Loucy (cell line): ENCODE data around the gene ACTC1.

ENCODE experiments used
- H2AFZ ChIP-seq: fragments of 200-600 bp; sonication (generic); 2 replicates; pipeline ENCODE4 v1.6.0; 2016; ENCODE audit warnings: antibody characterized with exemption, mild to moderate bottlenecking, low read length, moderate library complexity
- H3F3A ChIP-seq: fragments of 200-600 bp; 2 replicates; pipeline ENCODE4 v1.6.0; 2016; ENCODE audit warnings: antibody characterized with exemption, low read depth, mild to moderate bottlenecking
- H3K27me3 ChIP-seq: fragments of 200-600 bp; sonication (generic); 2 replicates; pipeline ENCODE4 v1.6.1; 2014; ENCODE audit warnings: low read length, mild to moderate bottlenecking; ENCODE audit not compliant: insufficient read depth, poor library complexity, severe bottlenecking
- H3K36me3 ChIP-seq: fragments of 200-600 bp; sonication (generic); 2 replicates; pipeline ENCODE4 v1.6.1; 2016; ENCODE audit warnings: low read length; ENCODE audit not compliant: insufficient read depth
- H3K4me1 ChIP-seq: fragments of 200-600 bp; sonication (generic); 2 replicates; pipeline ENCODE4 v1.5.1; 2014; ENCODE audit warnings: low read length, mild to moderate bottlenecking; ENCODE audit not compliant: insufficient read depth, poor library complexity, severe bottlenecking
- H3K4me2 ChIP-seq: fragments of 200-600 bp; sonication (generic); 2 replicates; pipeline ENCODE4 v1.6.0; 2014; ENCODE audit warnings: antibody characterized with exemption, low read length, low read depth, mild to moderate bottlenecking; ENCODE audit not compliant: poor library complexity, severe bottlenecking
- H3K4me3 ChIP-seq: fragments of 200-600 bp; sonication (generic); 2 replicates; pipeline ENCODE4 v1.5.1; 2014; ENCODE audit warnings: low read length, mild to moderate bottlenecking, mixed read lengths; ENCODE audit not compliant: poor library complexity, severe bottlenecking
- H3K79me2 ChIP-seq: fragments of 200-600 bp; sonication (generic); 2 replicates; pipeline ENCODE4 v1.6.1; 2014; ENCODE audit warnings: low read length; ENCODE audit not compliant: insufficient read depth
- H3K9ac ChIP-seq: fragments of 200-600 bp; sonication (generic); 2 replicates; pipeline ENCODE4 v1.6.0; 2014; ENCODE audit warnings: mild to moderate bottlenecking, low read depth, low read length, moderate library complexity; ENCODE audit not compliant: poor library complexity, severe bottlenecking
- H3K9me2 ChIP-seq: fragments of 200-600 bp; sonication (generic); replicated peaks from 2 replicates; pipeline ENCODE4 v1.6.1; 2016; ENCODE audit warnings: low read depth, low read length, mixed read lengths
- H3K9me3 ChIP-seq: fragments of 200-600 bp; sonication (generic); 2 replicates; pipeline ENCODE4 v1.6.1; 2014; ENCODE audit warnings: mild to moderate bottlenecking, antibody characterized with exemption, low read length, low read depth; ENCODE audit not compliant: insufficient read depth
- H4K20me1 ChIP-seq: fragments of 200-600 bp; sonication (generic); 2 replicates; pipeline ENCODE4 v1.6.0; 2014; ENCODE audit warnings: antibody characterized with exemption, low read length, mild to moderate bottlenecking; ENCODE audit not compliant: insufficient read depth, poor library complexity, severe bottlenecking
- EZH2phosphoT487 ChIP-seq: fragments of 200-600 bp; IDR thresholded peaks from 2 replicates; pipeline ENCODE4 v1.6.1; 2018; ENCODE audit warnings: antibody characterized with exemption, mild to moderate bottlenecking, moderate library complexity, borderline replicate concordance
- TF ChIP-seq, protein P1 (sequence below): fragments of 200-600 bp; sonication (generic); conservative IDR thresholded peaks from 2 replicates; pipeline ENCODE4 v1.5.1; 2014; ENCODE audit warnings: mild to moderate bottlenecking, antibody characterized with exemption, low read length

ACTC1 gene

DNA sequence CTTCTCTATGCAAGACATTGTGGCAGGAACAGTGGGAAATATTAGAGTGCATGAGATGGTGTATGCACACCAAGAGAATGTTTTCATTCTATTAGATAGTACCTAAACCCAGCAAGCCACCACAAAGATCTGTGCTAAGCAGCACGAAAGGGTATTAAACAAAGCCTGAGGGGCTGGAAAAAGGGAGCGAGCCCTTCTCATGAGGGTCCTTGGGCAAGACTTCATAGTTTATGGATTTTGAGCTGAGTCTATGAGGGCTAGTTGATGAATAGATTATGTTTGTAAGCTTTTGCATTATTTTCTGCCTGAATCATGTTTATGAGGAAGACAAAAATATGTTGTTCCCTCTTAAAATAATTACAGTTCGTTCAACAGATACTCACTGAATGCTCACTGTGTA, 9.4 kb upstream of the ACTC1 start:
- H3K9me2 ChIP-seq: no peaks in the 10 kb centered on the region
- H3K79me2 ChIP-seq: no peaks in the 10 kb centered on the region
- H3K36me3 ChIP-seq: no peaks in the 10 kb centered on the region

GRCh38 chr15:34804113-34804512, 8.8 kb upstream of the ACTC1 start:
- Histone ChIP-seq H3K4me3 (no peak overlapping the region), H3K27me3 (no peaks in the 10 kb centered on the region), H3K9me2 (no peaks in the 10 kb centered on the region), H3K4me2 (no peak overlapping the region), H3K4me1 (no peaks in the 10 kb centered on the region), H4K20me1 (no peaks in the 10 kb centered on the region), H2AFZ (no peak overlapping the region), H3F3A (no peaks in the 10 kb centered on the region), H3K9me3 (no peaks in the 10 kb centered on the region), H3K9ac (no peak overlapping the region), H3K79me2 (no peaks in the 10 kb centered on the region), H3K36me3 (no peaks in the 10 kb centered on the region)
- TF ChIP-seq, protein P1, sequence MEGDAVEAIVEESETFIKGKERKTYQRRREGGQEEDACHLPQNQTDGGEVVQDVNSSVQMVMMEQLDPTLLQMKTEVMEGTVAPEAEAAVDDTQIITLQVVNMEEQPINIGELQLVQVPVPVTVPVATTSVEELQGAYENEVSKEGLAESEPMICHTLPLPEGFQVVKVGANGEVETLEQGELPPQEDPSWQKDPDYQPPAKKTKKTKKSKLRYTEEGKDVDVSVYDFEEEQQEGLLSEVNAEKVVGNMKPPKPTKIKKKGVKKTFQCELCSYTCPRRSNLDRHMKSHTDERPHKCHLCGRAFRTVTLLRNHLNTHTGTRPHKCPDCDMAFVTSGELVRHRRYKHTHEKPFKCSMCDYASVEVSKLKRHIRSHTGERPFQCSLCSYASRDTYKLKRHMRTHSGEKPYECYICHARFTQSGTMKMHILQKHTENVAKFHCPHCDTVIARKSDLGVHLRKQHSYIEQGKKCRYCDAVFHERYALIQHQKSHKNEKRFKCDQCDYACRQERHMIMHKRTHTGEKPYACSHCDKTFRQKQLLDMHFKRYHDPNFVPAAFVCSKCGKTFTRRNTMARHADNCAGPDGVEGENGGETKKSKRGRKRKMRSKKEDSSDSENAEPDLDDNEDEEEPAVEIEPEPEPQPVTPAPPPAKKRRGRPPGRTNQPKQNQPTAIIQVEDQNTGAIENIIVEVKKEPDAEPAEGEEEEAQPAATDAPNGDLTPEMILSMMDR: no peak
- no peak for TF ChIP-seq EZH2phosphoT487

More for the DNA sequence above, 9.4 kb upstream of the ACTC1 start:
- Histone ChIP-seq H3F3A (no peaks in the 10 kb centered on the region), H3K4me2 (no peak overlapping the region), H2AFZ (no peak overlapping the region), H3K27me3 (no peaks in the 10 kb centered on the region), H4K20me1 (no peaks in the 10 kb centered on the region), H3K9ac (no peak overlapping the region), H3K4me3 (no peak overlapping the region), H3K9me3 (no peaks in the 10 kb centered on the region), H3K4me1 (no peaks in the 10 kb centered on the region)
- TF ChIP-seq, protein P1: no peak
- TF ChIP-seq EZH2phosphoT487: no peak

- Histone ChIP-seq H3K9me3 (no peaks in the 10 kb centered on the region), H3K9me2 (no peaks in the 10 kb centered on the region), H4K20me1 (no peaks in the 10 kb centered on the region), H3K9ac (no peak overlapping the region), H3K4me3 (no peak overlapping the region), H3K4me1 (no peaks in the 10 kb centered on the region), H3K4me2 (no peak overlapping the region), H2AFZ (no peak overlapping the region), H3K36me3 (no peaks in the 10 kb centered on the region), H3K27me3 (no peaks in the 10 kb centered on the region), H3K79me2 (no peaks in the 10 kb centered on the region), H3F3A (no peaks in the 10 kb centered on the region)
- TF ChIP-seq EZH2phosphoT487: no peak
- TF ChIP-seq, protein P1: no peak
These were observed 7.7 kb upstream of the ACTC1 start for GRCh38 chr15:34802803-34803750.
